ENCODE measurements around the gene LMOD2.

The LMOD2 gene

GRCh38 chr7:123661765-123662164 is 6.1 kb downstream of the LMOD2 start:
- TF ChIP-seq, protein P1, sequence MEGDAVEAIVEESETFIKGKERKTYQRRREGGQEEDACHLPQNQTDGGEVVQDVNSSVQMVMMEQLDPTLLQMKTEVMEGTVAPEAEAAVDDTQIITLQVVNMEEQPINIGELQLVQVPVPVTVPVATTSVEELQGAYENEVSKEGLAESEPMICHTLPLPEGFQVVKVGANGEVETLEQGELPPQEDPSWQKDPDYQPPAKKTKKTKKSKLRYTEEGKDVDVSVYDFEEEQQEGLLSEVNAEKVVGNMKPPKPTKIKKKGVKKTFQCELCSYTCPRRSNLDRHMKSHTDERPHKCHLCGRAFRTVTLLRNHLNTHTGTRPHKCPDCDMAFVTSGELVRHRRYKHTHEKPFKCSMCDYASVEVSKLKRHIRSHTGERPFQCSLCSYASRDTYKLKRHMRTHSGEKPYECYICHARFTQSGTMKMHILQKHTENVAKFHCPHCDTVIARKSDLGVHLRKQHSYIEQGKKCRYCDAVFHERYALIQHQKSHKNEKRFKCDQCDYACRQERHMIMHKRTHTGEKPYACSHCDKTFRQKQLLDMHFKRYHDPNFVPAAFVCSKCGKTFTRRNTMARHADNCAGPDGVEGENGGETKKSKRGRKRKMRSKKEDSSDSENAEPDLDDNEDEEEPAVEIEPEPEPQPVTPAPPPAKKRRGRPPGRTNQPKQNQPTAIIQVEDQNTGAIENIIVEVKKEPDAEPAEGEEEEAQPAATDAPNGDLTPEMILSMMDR (IDR thresholded peaks at IDR 0.05; ENCODE audit: low read depth, low read length): no peak
- Histone ChIP-seq H3K36me3 (no peaks in the 10 kb centered on the region), H3K9me3 (no peaks in the 10 kb centered on the region), H3K4me3 (ENCODE audit: low read depth, low read length) (no peak overlapping the region), H3K27me3 (no peaks in the 10 kb centered on the region), H3K4me1 (peaks cover 16% of the 10 kb centered on the region)
- no peak for DNase-seq

GRCh38 chr7:123662293-123662692 is 6.6 kb downstream of the LMOD2 start:
- TF ChIP-seq, protein P1 (IDR thresholded peaks at IDR 0.05; ENCODE audit: low read depth, low read length): no peak
- no peaks in the 10 kb centered on the region for H3K27me3 ChIP-seq
- peaks cover 16% of the 10 kb centered on the region for H3K4me1 ChIP-seq
- no peak for DNase-seq
- H3K4me3 ChIP-seq (ENCODE audit: low read depth, low read length): no peak overlapping the region
- no peaks in the 10 kb centered on the region for H3K9me3 ChIP-seq
- H3K36me3 ChIP-seq: no peaks in the 10 kb centered on the region

DNA sequence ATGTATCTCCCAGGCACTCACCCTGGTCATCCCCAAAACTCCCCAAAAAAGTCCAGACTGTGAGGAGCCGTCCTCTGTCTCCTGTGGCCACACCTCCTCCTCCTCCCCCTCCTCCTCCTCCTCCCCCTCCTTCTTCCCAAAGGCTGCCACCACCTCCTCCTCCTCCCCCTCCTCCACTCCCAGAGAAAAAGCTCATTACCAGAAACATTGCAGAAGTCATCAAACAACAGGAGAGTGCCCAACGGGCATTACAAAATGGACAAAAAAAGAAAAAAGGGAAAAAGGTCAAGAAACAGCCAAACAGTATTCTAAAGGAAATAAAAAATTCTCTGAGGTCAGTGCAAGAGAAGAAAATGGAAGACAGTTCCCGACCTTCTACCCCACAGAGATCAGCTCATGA is 7.1 kb downstream of the LMOD2 start:
- DNase-seq: no peak
- TF ChIP-seq, protein P1 (IDR thresholded peaks at IDR 0.05; ENCODE audit: low read depth, low read length): no peak
- H3K9me3 ChIP-seq: no peaks in the 10 kb centered on the region
- H3K27me3 ChIP-seq: no peaks in the 10 kb centered on the region
- H3K4me1 ChIP-seq: peaks cover 16% of the 10 kb centered on the region
- H3K36me3 ChIP-seq: no peaks in the 10 kb centered on the region
- H3K4me3 ChIP-seq (ENCODE audit: low read depth, low read length): no peak overlapping the region

DNA sequence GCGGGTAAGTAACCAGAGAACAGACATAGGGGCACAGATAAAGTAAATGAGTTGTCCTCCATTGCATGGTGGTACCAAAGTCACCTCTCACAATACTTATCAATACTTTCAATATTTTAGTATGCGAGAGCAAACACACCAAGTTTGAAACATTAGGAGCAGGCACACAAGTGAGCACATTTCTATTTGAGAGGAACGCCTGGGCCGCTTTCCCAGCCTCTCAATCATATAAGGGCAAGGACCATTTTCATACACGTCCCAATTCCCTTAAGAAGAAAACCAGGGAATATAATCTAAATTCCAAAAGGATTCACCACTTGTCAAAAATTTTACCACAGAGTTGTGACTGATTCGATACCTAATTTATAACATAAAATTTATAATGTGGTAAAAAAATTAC is 7.5 kb downstream of the LMOD2 start:
- H3K4me3 ChIP-seq (ENCODE audit: low read depth, low read length): no peak overlapping the region
- peaks cover 16% of the 10 kb centered on the region for H3K4me1 ChIP-seq
- TF ChIP-seq, protein P1 (IDR thresholded peaks at IDR 0.05; ENCODE audit: low read depth, low read length): no peak
- DNase-seq: no peak
- H3K9me3 ChIP-seq: no peaks in the 10 kb centered on the region
- H3K36me3 ChIP-seq: no peaks in the 10 kb centered on the region
- H3K27me3 ChIP-seq: no peaks in the 10 kb centered on the region

DNA sequence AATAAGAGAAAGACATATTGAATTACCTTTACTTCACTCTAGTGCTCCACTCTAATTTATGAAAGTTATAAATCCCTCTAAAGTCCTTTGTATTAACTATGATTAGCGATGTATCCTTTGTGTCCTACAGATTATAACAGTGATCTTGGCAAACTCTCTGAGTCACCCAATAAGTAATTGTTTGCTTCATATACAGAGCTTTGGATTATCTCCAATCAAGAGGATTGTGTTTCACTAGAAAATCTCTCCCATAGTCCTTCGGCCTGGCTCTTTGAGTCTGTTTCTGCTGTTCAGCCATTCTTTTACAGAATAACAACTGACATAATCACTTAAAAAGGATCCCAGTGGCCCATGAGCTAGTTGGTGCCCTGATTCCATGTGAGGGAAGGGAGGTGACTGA is 9.5 kb downstream of the LMOD2 start:
- TF ChIP-seq, protein P1 (IDR thresholded peaks at IDR 0.05; ENCODE audit: low read depth, low read length): no peak
- no peaks in the 10 kb centered on the region for H3K9me3 ChIP-seq
- no peaks in the 10 kb centered on the region for H3K27me3 ChIP-seq
- peaks cover 16% of the 10 kb centered on the region for H3K4me1 ChIP-seq
- H3K36me3 ChIP-seq: no peaks in the 10 kb centered on the region
- H3K4me3 ChIP-seq (ENCODE audit: low read depth, low read length): no peak overlapping the region
- DNase-seq: no peak

DNA sequence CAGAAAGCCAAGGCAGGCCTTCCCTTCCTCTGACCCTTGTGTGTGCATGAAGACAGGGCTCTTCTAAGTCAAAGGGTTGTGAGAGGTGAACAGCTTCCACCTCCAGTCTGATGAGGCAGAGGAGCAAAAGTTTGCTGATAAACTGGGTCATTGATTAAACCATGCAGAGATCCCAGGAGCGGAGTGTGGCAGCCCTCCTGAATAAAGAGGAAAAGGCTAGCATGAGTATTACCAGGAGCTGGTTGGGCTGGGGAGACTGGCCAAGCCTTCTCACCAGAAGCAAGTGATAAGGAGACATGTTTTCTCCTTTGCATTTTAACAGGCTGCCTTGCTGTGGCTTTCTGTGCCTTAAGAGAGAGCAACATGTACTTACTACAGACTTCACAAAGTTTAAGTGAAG is 10.2 kb downstream of the LMOD2 start:
- no peak for DNase-seq
- H3K4me1 ChIP-seq: peaks cover 15% of the 10 kb centered on the region
- no peak overlapping the region for H3K4me3 ChIP-seq (ENCODE audit: low read depth, low read length)
- H3K36me3 ChIP-seq: no peaks in the 10 kb centered on the region
- TF ChIP-seq, protein P1 (IDR thresholded peaks at IDR 0.05; ENCODE audit: low read depth, low read length): no peak
- H3K9me3 ChIP-seq: no peaks in the 10 kb centered on the region
- H3K27me3 ChIP-seq: no peaks in the 10 kb centered on the region
